ENCODE results near the gene PGA3.

GRCh38 chr11:61195719-61196118 is 7.6 kb upstream of the PGA3 start:
- TF ChIP-seq CTCF (conservative IDR thresholded peaks at IDR 0.05; ENCODE audit: low read length) (no peak), EZH2phosphoT487 (IDR thresholded peaks at IDR 0.05; ENCODE audit: borderline replicate concordance, low read depth, low read length) (no peak)

Data from OCI-LY7 (cell line).